Measurements from ENCODE around the gene OSBPL8.

- no peak for TF ChIP-seq CTCF (IDR thresholded peaks at IDR 0.05; ENCODE audit: poor library complexity)
- TF ChIP-seq EZH2 (IDR thresholded peaks at IDR 0.05; ENCODE audit: borderline replicate concordance): no peak
Observed at GRCh38 chr12:76313299-76313698, 246.3 kb downstream of the OSBPL8 start.
